Measurements from ENCODE around the gene RPS10.

Gene RPS10

GRCh38 chr6:34416877-34417371, 8.9 kb downstream of the RPS10 start:
- Histone ChIP-seq H3K36me3 (ENCODE audit: low read length) (peaks cover 43% of the 10 kb centered on the region), H3K4me3 (ENCODE audit: insufficient read depth, low read length, poor library complexity, severe bottlenecking) (no peak overlapping the region), H3K9me3 (ENCODE audit: insufficient read depth, low read length) (no peaks in the 10 kb centered on the region), H2AFZ (ENCODE audit: low read depth, low read length, severe bottlenecking) (no peak overlapping the region), H3K27me3 (ENCODE audit: low read length) (no peaks in the 10 kb centered on the region), H3F3A (ENCODE audit: insufficient read depth) (peaks cover 73% of the 10 kb centered on the region), H3K9ac (ENCODE audit: low read length) (no peak overlapping the region), H3K4me2 (ENCODE audit: low read depth, low read length, poor library complexity, severe bottlenecking) (no peak overlapping the region), H4K20me1 (ENCODE audit: low read depth, low read length) (peaks cover 19% of the 10 kb centered on the region; the same call in 1 of the 2 replicates), H3K9me2 (replicated peaks; ENCODE audit: insufficient read depth, low read length) (no peaks in the 10 kb centered on the region), H3K27ac (ENCODE audit: low read depth, low read length) (no peak overlapping the region), H3K79me2 (ENCODE audit: insufficient read depth, low read length) (peaks cover 12% of the 10 kb centered on the region)
- TF ChIP-seq, protein P1, sequence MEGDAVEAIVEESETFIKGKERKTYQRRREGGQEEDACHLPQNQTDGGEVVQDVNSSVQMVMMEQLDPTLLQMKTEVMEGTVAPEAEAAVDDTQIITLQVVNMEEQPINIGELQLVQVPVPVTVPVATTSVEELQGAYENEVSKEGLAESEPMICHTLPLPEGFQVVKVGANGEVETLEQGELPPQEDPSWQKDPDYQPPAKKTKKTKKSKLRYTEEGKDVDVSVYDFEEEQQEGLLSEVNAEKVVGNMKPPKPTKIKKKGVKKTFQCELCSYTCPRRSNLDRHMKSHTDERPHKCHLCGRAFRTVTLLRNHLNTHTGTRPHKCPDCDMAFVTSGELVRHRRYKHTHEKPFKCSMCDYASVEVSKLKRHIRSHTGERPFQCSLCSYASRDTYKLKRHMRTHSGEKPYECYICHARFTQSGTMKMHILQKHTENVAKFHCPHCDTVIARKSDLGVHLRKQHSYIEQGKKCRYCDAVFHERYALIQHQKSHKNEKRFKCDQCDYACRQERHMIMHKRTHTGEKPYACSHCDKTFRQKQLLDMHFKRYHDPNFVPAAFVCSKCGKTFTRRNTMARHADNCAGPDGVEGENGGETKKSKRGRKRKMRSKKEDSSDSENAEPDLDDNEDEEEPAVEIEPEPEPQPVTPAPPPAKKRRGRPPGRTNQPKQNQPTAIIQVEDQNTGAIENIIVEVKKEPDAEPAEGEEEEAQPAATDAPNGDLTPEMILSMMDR (IDR thresholded peaks at IDR 0.05; ENCODE audit: insufficient read depth, low read length, poor library complexity, severe bottlenecking), result no peak
- no peak for TF ChIP-seq EZH2phosphoT487 (conservative IDR thresholded peaks at IDR 0.05; ENCODE audit: low read length)

GRCh38 chr6:34414999-34415858, 10.6 kb downstream of the RPS10 start:
- Histone ChIP-seq H3K79me2 (ENCODE audit: insufficient read depth, low read length) (no peaks in the 10 kb centered on the region), H3K4me3 (ENCODE audit: insufficient read depth, low read length, poor library complexity, severe bottlenecking) (no peak overlapping the region), H3K4me2 (ENCODE audit: low read depth, low read length, poor library complexity, severe bottlenecking) (no peak overlapping the region), H3F3A (ENCODE audit: insufficient read depth) (peaks cover 72% of the 10 kb centered on the region), H2AFZ (ENCODE audit: low read depth, low read length, severe bottlenecking) (no peak overlapping the region), H3K9me3 (ENCODE audit: insufficient read depth, low read length) (no peaks in the 10 kb centered on the region), H3K36me3 (ENCODE audit: low read length) (peaks cover 33% of the 10 kb centered on the region), H3K27ac (ENCODE audit: low read depth, low read length) (no peak overlapping the region), H3K9me2 (replicated peaks; ENCODE audit: insufficient read depth, low read length) (no peaks in the 10 kb centered on the region), H3K9ac (ENCODE audit: low read length) (no peak overlapping the region), H3K27me3 (ENCODE audit: low read length) (no peaks in the 10 kb centered on the region), H4K20me1 (ENCODE audit: low read depth, low read length) (peaks cover 14% of the 10 kb centered on the region; the same call in 1 of the 2 replicates)
- no peak for TF ChIP-seq EZH2phosphoT487 (conservative IDR thresholded peaks at IDR 0.05; ENCODE audit: low read length)
- TF ChIP-seq, protein P1 (IDR thresholded peaks at IDR 0.05; ENCODE audit: insufficient read depth, low read length, poor library complexity, severe bottlenecking), result peak; percentile 55

- TF ChIP-seq EZH2phosphoT487 (conservative IDR thresholded peaks at IDR 0.05; ENCODE audit: low read length), result no peak
- TF ChIP-seq, protein P1 (IDR thresholded peaks at IDR 0.05; ENCODE audit: insufficient read depth, low read length, poor library complexity, severe bottlenecking), result no peak
- H3K36me3 ChIP-seq (ENCODE audit: low read length), result peaks cover 16% of the 10 kb centered on the region
Observed at GRCh38 chr6:34412643-34413214, 13.1 kb downstream of the RPS10 start.

More at GRCh38 chr6:34412643-34413214, 13.1 kb downstream of the RPS10 start:
- no peaks in the 10 kb centered on the region for H3K9me2 ChIP-seq (replicated peaks; ENCODE audit: insufficient read depth, low read length)
- H3K9me3 ChIP-seq (ENCODE audit: insufficient read depth, low read length), result no peaks in the 10 kb centered on the region
- peaks cover 10% of the 10 kb centered on the region; the same call in 1 of the 2 replicates for H4K20me1 ChIP-seq (ENCODE audit: low read depth, low read length)
- H3K79me2 ChIP-seq (ENCODE audit: insufficient read depth, low read length), result no peaks in the 10 kb centered on the region
- H2AFZ ChIP-seq (ENCODE audit: low read depth, low read length, severe bottlenecking), result no peak overlapping the region
- H3K27me3 ChIP-seq (ENCODE audit: low read length), result no peaks in the 10 kb centered on the region
- no peak overlapping the region for H3K4me3 ChIP-seq (ENCODE audit: insufficient read depth, low read length, poor library complexity, severe bottlenecking)
- peaks cover 54% of the 10 kb centered on the region for H3F3A ChIP-seq (ENCODE audit: insufficient read depth)
- H3K4me2 ChIP-seq (ENCODE audit: low read depth, low read length, poor library complexity, severe bottlenecking), result no peak overlapping the region
- H3K9ac ChIP-seq (ENCODE audit: low read length), result no peak overlapping the region
- H3K27ac ChIP-seq (ENCODE audit: low read depth, low read length), result no peak overlapping the region

All from SU-DHL-6 (cell line).